Loucy (cell line): ENCODE results near the gene FKBP9.
"Not testable (repeated sequence)": the region's sequence is repeated elsewhere in the genome, so short reads cannot be mapped to it uniquely, and the experiment has no call there.

Source experiments
- H2AFZ ChIP-seq: fragments of 200-600 bp; sonication (generic); 2 replicates; pipeline ENCODE4 v1.6.0; 2016; ENCODE audit warnings: antibody characterized with exemption, mild to moderate bottlenecking, low read length, moderate library complexity
- H3F3A ChIP-seq: fragments of 200-600 bp; 2 replicates; pipeline ENCODE4 v1.6.0; 2016; ENCODE audit warnings: antibody characterized with exemption, low read depth, mild to moderate bottlenecking
- H3K27me3 ChIP-seq: fragments of 200-600 bp; sonication (generic); 2 replicates; pipeline ENCODE4 v1.6.1; 2014; ENCODE audit warnings: low read length, mild to moderate bottlenecking; ENCODE audit not compliant: insufficient read depth, poor library complexity, severe bottlenecking
- H3K36me3 ChIP-seq: fragments of 200-600 bp; sonication (generic); 2 replicates; pipeline ENCODE4 v1.6.1; 2016; ENCODE audit warnings: low read length; ENCODE audit not compliant: insufficient read depth
- H3K4me1 ChIP-seq: fragments of 200-600 bp; sonication (generic); 2 replicates; pipeline ENCODE4 v1.5.1; 2014; ENCODE audit warnings: low read length, mild to moderate bottlenecking; ENCODE audit not compliant: insufficient read depth, poor library complexity, severe bottlenecking
- H3K4me2 ChIP-seq: fragments of 200-600 bp; sonication (generic); 2 replicates; pipeline ENCODE4 v1.6.0; 2014; ENCODE audit warnings: antibody characterized with exemption, low read length, low read depth, mild to moderate bottlenecking; ENCODE audit not compliant: poor library complexity, severe bottlenecking
- H3K4me3 ChIP-seq: fragments of 200-600 bp; sonication (generic); 2 replicates; pipeline ENCODE4 v1.5.1; 2014; ENCODE audit warnings: low read length, mild to moderate bottlenecking, mixed read lengths; ENCODE audit not compliant: poor library complexity, severe bottlenecking
- H3K79me2 ChIP-seq: fragments of 200-600 bp; sonication (generic); 2 replicates; pipeline ENCODE4 v1.6.1; 2014; ENCODE audit warnings: low read length; ENCODE audit not compliant: insufficient read depth
- H3K9ac ChIP-seq: fragments of 200-600 bp; sonication (generic); 2 replicates; pipeline ENCODE4 v1.6.0; 2014; ENCODE audit warnings: mild to moderate bottlenecking, low read depth, low read length, moderate library complexity; ENCODE audit not compliant: poor library complexity, severe bottlenecking
- H3K9me2 ChIP-seq: fragments of 200-600 bp; sonication (generic); replicated peaks from 2 replicates; pipeline ENCODE4 v1.6.1; 2016; ENCODE audit warnings: low read depth, low read length, mixed read lengths
- H3K9me3 ChIP-seq: fragments of 200-600 bp; sonication (generic); 2 replicates; pipeline ENCODE4 v1.6.1; 2014; ENCODE audit warnings: mild to moderate bottlenecking, antibody characterized with exemption, low read length, low read depth; ENCODE audit not compliant: insufficient read depth
- H4K20me1 ChIP-seq: fragments of 200-600 bp; sonication (generic); 2 replicates; pipeline ENCODE4 v1.6.0; 2014; ENCODE audit warnings: antibody characterized with exemption, low read length, mild to moderate bottlenecking; ENCODE audit not compliant: insufficient read depth, poor library complexity, severe bottlenecking
- CTCF ChIP-seq: fragments of 200-600 bp; sonication (generic); conservative IDR thresholded peaks from 2 replicates; pipeline ENCODE4 v1.5.1; 2014; ENCODE audit warnings: mild to moderate bottlenecking, antibody characterized with exemption, low read length

FKBP9 gene

GRCh38 chr7:32964461-32965159 is 7.4 kb downstream of the FKBP9 start:
- not testable (repeated sequence) for H2AFZ ChIP-seq, H3K36me3 ChIP-seq, H3K79me2 ChIP-seq, H3K27me3 ChIP-seq, H3F3A ChIP-seq, H3K4me1 ChIP-seq, H3K9me2 ChIP-seq, H4K20me1 ChIP-seq, H3K9me3 ChIP-seq, H3K4me2 ChIP-seq, H3K9ac ChIP-seq, H3K4me3 ChIP-seq
- peak; percentile 46 for TF ChIP-seq CTCF

GRCh38 chr7:32966489-32967267 is 9.4 kb downstream of the FKBP9 start:
- H3K27me3 ChIP-seq, H3K9ac ChIP-seq, H3F3A ChIP-seq, H3K4me2 ChIP-seq, H4K20me1 ChIP-seq, H3K4me3 ChIP-seq, H3K4me1 ChIP-seq, H3K79me2 ChIP-seq, H3K9me2 ChIP-seq, H2AFZ ChIP-seq, H3K36me3 ChIP-seq, H3K9me3 ChIP-seq: not testable (repeated sequence)

- not testable (repeated sequence) for H3K9ac ChIP-seq, H3F3A ChIP-seq, H3K9me2 ChIP-seq, H3K9me3 ChIP-seq, H3K27me3 ChIP-seq, H3K4me1 ChIP-seq, H3K79me2 ChIP-seq, H3K4me3 ChIP-seq, H4K20me1 ChIP-seq, H3K4me2 ChIP-seq, H3K36me3 ChIP-seq, H2AFZ ChIP-seq
These were observed 10.0 kb downstream of the FKBP9 start for GRCh38 chr7:32967268-32967582.

GRCh38 chr7:32971967-32972366 is 14.7 kb downstream of the FKBP9 start:
- not testable (repeated sequence) for H3K4me2 ChIP-seq, H3K9me3 ChIP-seq, H3K9ac ChIP-seq, H2AFZ ChIP-seq, H3K4me1 ChIP-seq, H3K27me3 ChIP-seq, H3K4me3 ChIP-seq, H3F3A ChIP-seq, H4K20me1 ChIP-seq, H3K36me3 ChIP-seq, H3K79me2 ChIP-seq, H3K9me2 ChIP-seq

- H3K4me2 ChIP-seq, H3F3A ChIP-seq, H3K4me1 ChIP-seq, H3K36me3 ChIP-seq, H3K27me3 ChIP-seq, H3K79me2 ChIP-seq, H2AFZ ChIP-seq, H3K9me3 ChIP-seq, H4K20me1 ChIP-seq, H3K4me3 ChIP-seq, H3K9ac ChIP-seq, H3K9me2 ChIP-seq: not testable (repeated sequence)
These were observed 19.9 kb downstream of the FKBP9 start for GRCh38 chr7:32977159-32977558.

- H3F3A ChIP-seq, H2AFZ ChIP-seq, H3K9me3 ChIP-seq, H3K4me3 ChIP-seq, H3K9me2 ChIP-seq, H3K27me3 ChIP-seq, H3K9ac ChIP-seq, H3K36me3 ChIP-seq, H3K79me2 ChIP-seq, H3K4me1 ChIP-seq, H3K4me2 ChIP-seq, H4K20me1 ChIP-seq: not testable (repeated sequence)
These were observed 22.0 kb downstream of the FKBP9 start for GRCh38 chr7:32979246-32979645.

- not testable (repeated sequence) for H3K79me2 ChIP-seq
These were observed 22.7 kb downstream of the FKBP9 start for GRCh38 chr7:32979902-32980301.

More at GRCh38 chr7:32979902-32980301, 22.7 kb downstream of the FKBP9 start:
- not testable (repeated sequence) for H3K9me3 ChIP-seq, H3K4me1 ChIP-seq, H3F3A ChIP-seq, H3K4me2 ChIP-seq, H4K20me1 ChIP-seq, H3K4me3 ChIP-seq, H2AFZ ChIP-seq, H3K9me2 ChIP-seq, H3K36me3 ChIP-seq, H3K9ac ChIP-seq, H3K27me3 ChIP-seq
